GM19395 (cell line): ENCODE data around the gene PRKCB.
A peak's percentile ranks its signal among the peaks of the same experiment; 100 is the strongest.

Source experiments
- ATAC-seq: cut with Tn5 transposase; IDR thresholded peaks from one replicate; pipeline ENCODE4 v1.9.1; 2021; ENCODE audit warnings: mild to moderate bottlenecking, moderate library complexity; ENCODE audit not compliant: unreplicated experiment

The PRKCB gene

DNA sequence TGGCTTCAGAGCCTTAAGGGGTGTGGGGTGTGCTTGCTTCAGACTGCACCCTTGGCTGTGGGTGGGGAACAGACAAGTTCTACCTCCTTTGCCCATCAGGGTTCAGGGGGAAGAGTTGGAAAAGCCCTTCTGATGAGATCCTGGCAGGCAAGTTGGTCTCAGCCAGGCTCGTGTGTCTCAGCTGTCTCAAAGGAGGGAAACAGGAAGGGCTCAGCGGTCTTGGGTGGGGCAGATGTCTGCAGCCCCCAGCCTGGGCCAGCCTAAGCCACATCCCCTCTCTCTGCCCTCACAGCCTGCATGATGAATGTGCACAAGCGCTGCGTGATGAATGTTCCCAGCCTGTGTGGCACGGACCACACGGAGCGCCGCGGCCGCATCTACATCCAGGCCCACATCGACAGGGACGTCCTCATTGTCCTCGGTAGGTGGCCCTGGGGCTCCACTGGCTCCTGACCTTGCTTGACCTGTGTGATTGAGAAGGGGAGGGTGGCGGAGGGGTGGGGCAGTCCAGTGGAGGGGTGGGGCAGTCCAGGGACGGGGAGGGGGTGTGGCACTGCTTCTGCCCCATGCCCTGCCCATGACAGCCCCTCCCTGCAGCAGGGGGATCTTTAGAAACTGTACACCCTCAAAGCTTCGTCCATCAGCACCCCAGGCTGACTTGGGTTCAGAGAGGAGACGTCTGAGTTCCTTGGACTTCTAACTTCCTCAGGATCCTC lies 199.5 kb downstream of the PRKCB start:
- no peak for ATAC-seq

DNA sequence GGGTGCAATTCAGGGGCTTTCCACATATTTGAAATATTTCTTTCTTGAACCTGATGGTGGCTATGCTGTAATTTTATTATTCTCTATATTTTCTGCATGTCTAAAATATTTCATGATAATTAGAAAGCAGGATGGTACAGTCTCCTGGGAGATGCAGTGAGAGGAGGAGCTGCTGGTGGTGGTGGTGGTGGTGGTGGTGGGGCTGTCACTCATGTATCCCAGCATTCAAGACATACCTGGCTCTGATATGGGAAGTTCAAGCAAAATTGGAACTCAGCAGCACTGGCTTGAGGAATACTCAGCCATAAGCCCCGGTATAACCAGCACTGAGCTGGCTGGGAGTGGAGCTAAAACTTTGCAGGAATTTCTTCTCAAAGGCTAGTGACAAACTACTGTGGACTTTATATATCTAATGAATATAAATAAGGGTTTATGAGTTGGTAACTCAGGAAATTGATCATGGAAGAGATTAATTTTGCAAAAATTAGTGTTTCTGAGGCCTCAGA lies 200.3 kb downstream of the PRKCB start:
- no peak for ATAC-seq

DNA sequence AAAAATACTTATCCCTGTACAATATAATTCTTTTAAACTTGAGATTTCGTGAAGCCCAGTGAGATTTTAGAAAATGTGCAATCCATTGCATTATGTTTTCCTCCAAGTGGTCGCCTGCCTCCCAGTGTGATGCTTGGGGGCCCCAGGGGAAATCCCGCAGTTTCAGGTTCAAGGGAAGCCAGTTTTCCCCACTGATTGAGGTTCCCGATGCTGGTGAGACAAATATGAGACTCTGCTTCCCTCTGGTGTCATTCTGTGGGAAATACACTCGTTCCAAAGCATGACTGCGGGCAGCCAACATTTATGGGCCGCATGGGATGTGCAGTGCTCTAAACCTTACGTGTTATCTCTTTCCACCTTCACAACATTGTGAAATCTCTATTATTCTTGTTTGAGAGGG lies 200.8 kb downstream of the PRKCB start:
- ATAC-seq: no peak

DNA sequence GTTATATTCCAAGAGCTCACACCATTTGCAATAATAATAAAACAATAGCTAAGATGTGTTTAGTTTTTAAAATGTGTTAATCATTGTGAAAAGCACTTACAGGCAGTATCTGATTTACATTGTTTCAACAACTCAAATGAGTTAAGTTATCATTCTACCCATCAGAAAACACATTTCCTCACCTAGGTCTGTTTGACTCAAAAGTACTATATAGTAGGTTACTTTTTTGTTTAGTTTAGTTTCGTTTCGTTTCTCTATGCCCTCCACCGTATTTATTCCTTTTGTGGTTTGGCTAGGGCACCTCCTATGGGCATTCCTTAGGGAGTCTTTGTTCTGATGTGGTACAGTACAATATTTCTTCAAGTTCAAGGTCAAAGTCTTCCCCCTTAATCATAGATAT lies 201.6 kb downstream of the PRKCB start:
- no peak for ATAC-seq

DNA sequence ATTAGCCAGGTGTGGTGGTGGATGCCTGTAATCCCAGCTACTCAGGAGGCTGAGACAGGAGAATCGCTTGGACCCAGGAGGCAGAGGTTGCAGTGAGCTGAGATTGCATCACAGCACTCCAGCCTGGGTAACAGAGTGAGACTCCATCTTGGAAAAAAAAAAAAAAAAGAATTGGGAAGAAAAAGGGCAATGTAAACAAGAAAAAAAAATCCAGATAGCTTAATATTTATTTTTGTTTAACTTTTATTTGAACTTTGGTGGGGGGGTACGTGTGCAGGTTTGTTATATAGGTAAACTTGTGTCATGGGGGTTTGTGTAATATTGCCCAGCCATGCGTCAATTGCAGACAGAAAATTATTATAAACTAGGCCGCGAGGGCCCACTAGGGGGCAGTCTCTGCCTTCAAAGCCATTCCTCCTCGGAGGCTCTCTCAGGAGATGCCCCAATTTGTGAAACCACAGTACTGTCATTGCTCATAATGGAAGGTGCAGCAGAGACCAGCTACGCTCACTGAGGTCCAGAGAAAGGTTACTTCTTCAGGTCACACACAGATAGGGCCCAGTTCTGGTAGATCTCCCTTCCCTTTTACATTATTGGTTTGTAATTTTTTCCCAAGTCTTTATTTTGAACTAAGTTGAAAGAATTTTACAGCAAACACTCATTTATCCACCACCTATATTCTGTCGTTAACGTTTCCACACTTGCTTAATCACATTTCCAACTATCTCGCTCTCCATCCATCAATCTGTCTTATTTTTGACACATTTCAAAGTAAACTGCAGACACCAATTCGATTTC lies 206.2 kb downstream of the PRKCB start:
- peak; percentile 50 for ATAC-seq

DNA sequence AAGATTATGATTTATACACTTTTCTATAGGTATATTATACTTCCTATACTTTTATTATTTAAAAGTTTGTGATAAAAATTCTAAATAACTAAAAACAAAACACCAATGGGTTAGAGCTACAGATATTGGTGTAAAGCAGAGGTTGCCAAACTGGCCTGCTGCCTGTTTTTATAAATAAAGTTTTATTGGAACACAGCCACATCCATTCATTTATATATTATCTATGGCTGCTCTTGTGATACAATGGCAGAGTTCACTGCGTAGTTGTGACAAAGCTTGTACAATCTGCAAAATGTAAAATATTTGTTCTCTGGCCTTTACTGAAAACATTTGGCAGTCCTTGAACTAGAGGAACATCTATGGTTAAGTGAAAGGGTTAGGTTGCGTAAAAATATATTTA lies 208.7 kb downstream of the PRKCB start:
- ATAC-seq: no peak

DNA sequence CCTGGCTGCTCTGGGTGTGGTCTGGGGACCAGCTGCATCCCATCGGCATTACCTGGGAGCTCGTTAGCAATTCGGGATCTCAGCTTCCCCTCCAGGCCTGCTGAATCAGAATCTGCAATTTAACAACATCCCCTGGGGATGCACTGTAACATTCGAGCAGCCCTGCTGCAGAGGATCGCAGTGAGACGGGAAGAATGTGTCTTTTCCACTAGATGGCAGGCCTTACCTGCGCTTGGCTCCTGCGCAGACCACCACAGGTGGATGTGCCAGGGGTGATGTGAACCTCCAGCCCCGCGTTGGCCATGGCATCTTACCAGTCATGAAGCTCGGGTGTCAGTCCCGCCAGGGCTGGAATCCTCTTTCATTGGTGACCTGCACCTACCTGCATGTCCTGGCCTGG lies 209.9 kb downstream of the PRKCB start:
- no peak for ATAC-seq

DNA sequence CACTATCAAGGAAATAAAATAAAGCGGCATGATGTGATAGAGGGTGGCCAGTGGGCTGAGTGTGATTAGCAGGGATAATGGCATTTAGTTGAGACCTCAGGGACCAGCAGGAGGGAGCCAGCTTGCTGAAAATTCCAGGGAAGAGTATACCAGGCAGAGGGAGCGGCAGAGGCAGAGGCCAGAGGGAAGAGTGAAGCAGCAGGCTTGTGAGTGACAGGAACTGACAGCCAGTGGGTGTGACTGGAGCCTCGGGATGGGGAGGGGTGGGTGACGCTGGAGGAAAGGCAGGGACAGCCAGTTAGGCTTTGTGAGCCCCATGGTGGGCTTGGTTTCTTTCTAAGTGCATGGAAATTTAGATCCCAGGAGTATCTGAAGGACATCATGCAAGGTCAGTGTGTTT lies 210.7 kb downstream of the PRKCB start:
- no peak for ATAC-seq

DNA sequence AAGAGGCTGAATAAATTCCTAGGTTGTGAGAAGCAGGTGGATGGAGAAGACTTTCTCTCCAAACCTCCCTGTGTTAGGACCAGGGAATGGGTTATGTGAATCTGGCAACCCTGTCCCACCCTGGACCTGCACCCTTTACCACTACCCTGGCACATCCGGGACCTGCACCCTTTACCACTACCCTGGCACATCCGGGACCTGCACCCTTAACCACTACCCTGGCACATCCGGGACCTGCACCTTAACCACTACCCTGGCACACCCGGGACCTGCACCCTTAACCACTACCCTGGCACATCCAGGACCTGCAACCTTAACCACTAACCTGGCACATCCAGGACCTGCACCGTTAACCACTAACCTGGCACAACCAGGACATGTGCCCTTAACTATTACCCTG lies 213.3 kb downstream of the PRKCB start:
- ATAC-seq: no peak

DNA sequence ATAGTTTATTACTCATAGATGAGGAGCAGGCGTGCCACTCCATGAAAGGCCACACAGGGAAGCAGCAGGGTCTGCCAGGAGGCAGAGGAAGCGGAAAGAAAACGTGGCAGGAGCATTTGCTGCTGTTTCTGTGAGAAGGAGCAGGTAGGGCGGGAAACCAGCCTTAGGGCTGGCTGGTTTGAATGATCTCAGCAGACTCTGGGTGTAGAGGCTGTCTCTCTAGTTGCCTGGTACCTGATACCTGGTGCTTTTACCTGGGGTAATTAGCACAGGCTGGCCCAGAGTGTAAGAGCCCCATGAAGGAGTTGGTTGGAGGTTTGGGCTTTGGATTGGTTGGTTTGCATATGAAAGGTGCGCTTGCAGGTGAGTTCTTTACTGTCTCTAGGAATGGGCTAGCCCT lies 215.3 kb downstream of the PRKCB start:
- ATAC-seq: no peak

DNA sequence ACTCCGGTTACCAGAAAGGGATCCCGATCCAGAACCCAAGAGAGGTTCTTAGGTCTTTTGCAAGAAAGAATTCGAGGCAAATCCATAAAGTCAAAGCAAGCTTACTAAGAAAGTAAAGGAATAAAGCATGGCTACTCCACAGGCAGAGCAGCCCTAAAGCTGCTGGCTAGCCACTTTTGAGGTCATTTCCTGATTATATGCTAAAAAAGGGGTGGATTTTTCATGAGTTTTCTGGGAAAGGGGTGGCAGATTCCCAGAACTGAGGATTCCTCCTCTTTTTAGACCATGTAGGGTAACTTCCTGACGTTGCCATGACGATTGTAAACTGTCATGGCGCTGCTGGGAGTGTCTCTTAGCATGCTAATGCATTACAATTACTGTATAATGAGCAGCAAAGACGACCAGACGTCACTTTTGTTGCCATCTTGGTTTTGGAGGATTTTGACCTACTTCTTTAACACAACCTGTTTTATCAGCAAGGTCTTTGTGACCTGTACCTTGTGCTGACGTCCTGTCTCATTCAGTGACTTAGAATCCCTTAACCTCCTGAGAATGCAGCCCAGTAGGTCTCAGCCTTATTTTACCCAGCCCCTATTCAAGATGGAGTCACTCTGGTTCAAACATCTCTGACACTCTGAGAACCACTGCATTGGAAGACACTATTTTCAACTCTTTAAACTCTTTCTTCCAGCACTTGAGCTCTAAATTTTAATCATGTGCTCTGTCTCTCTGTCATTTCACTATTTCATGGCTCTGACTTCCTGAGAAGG lies 216.7 kb downstream of the PRKCB start:
- ATAC-seq: no peak

DNA sequence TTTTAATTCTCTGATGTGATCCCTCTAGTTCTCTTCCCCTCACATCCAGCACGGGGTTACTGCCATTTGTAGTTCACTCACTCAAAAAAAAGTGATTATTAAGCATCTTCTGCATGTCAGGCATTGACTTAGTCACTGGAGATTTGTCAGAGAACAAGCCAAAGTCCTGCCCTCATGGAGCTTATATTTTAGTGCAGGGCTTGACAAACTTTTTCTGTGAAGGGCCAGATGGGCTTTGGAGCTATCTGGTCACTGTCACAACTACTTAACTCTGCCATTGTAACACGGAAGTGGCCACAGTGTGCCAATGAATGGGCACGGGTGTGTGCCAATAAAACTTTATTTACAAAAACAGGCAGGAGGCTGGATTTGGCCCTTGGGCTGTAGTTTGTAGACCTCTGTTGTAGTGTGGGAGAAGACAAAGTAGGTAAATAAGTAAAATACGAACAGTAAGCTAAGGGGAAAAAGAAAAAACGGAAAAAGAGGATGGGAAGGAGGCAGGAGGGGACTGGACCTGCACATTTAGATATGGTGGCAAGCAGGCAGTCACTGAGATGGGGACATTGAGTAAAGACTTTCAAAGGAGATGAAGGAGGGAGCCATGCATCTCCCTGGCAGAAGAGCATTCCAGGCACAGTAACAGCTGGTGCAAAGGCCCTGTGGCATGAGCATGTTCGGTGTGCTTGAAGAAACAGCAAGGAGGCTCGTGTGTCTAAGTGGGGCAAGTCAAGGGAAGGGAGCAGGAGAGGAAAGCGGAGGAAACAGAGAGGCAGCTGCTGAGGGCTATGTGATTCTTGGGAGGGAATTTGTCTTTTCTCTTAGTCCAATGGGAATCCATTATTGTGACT lies 217.5 kb downstream of the PRKCB start:
- no peak for ATAC-seq

DNA sequence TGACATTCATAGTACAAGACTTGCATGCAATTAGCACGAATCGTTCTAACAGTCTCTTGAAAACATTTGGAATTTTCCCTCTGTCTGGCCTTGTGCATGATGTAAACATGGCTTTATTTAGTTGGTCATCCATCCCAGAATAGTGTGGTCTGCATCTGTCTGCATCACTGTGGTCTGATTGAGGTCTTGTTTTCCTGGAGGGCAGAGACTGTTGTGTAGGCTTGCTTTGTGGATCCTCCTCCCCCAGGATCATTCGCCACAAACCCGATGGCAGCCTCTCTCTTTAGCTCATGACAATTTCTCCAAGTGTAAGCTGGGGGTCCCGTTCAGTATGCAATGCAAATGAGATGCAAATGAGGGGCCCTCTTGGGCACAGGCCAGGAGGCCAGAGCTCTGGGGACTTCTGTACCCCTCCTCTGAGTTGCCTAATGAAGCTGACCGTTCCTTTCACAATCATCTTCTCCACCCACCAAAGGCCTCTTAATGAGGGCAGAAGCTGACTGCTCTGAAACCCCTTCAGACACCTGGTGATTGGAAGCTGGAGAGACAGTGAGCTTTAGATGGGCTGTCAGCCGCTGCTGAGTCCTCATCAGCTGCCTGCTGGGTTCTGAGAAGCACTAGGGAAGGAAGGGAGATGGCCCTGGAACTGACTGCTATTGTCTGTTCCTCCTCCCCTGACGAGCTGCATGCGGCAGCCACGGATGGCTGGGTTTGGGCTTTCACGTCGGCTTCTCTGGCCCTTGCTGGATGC lies 219.1 kb downstream of the PRKCB start:
- ATAC-seq: no peak

DNA sequence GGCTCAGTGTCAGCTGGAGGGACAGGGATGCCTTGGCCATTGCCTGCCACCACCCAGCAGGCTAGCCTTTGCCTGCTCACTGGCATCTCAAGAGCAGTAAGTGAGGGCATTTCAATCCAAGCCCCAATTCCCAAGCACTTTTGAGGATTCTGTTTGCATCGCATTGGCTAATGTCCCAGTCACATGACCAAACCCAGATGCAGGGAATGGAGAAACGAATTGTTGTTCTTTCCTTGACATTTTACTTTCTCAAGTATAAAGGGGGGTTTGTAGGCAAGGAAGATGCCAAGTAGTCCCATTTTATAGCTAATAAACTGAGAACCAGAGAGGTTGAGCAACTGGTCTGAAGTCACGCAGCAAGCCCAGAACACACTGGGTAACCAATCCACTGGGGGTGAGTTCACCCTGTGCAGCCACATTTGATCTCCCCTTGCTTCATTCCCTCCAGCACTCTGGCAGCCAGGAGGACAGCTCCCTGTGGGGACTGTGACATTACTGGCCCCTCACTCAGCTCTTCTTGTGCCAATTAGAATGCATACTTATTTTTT lies 226.6 kb downstream of the PRKCB start:
- ATAC-seq: no peak

DNA sequence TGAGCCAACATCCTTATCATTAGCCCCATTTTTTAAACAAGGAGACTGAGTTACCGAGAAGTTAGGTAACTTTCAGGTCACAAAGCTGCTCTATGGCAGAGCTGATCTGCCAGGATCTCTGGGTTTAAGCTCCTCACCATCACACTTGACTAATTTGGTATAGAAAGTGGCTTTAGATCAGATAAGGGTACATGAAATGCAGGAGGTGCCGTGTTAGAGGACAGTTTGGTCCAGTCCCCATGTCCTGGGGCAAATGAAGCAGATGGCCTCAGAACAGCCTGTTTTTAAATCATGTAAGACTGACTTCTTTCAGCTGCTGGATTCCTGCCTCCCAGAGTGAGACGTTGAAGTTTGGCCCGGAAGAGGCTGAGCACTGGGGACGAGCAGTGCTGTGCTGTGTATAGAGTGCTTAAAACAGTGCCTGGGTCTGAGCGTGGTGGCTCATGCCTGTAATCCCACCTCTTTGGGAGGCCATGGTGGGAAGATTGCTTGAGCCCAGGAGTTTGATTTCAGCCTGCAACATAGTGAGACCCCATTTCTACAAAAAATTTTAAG lies 233.3 kb downstream of the PRKCB start:
- no peak for ATAC-seq

DNA sequence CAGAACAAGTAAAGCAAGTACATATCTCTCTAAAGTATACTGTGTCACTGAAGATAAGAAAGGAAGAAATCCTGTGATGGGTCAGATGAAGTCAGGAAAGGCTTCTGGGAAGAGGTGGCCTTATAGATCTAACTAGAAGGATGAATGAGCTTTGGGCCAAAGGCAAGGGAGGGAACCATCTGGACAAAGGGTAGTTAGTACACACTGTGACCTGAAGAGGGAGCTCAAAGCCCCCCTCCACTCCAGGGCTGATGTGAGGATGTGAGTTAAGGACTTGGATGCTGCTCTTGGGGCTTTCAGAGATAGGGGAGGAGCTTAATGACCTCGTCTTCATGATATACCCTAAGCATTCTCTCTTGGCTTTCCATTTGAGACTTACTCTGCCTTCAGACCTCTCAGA lies 235.1 kb downstream of the PRKCB start:
- ATAC-seq: no peak

DNA sequence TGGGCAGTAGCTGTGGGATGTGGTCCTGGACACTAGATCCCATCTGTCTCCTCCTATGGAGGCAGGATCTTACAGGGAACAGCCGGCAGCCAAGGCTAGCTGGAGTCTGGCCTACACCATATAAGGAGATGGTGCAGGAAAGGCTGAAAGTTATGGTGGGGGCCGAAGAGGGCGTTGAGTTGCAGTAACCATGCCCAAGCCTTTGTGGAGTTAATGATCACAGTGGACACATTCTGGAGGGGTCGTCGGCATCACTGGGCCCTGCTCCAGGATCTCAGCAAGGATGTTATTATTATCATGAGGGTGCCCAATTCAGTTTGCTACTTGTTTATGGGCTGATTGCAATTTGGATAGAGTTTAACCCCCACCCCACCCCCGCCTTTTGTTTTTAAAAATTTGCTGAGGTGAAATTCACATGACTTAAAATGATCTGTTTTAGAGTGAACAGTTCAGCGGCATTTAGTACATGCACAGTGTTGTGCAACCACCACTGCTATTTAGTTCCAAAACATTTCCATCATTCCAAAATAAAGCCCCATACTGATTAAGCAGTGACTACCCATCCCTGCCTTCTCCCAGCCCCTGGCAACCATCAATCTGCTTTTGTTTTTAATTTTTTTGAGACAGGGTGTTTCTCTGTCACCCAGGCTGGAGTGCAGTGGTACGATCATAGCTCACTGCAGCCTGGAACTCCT lies 236.0 kb downstream of the PRKCB start:
- ATAC-seq: no peak

DNA sequence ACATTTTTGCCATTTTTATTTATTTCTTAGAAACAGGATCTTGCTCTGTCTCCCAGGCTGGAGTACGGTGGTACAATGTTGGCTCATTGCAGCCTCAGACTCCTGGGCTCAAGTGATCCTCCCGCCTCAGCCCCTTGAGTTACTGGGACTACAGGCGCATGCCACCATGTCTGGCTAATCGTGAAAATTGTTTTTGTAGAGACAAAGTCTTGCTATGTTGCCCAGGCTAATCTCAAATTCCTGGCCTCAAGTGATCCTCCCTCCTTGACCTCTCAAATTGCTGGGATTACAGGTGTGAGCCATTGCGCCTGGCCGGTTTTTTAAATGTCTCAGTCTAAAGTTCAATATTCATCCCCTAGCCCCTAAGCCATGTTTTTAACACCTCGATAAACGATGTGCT lies 237.5 kb downstream of the PRKCB start:
- ATAC-seq: no peak

DNA sequence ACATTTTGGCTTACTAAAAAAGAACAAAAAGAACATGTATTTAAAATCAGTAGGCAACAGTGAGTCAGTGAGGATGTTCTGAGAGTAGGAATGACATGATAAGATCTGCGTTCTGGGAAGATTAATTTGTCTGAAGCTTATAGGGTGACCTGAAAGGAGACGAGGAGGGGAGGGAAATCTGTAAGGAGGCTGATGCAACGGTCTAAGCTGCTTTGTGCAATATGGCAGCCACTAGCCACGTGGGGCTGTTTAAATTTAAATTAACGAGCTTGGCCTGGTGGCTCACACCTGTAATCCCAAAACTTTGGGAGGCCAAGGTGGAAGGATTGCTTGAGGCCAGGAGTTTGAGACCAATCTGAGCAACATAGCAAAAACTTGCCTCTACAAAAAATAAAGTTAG lies 238.8 kb downstream of the PRKCB start:
- no peak for ATAC-seq
